Upper lobe of left lung (tissue), 6 donors: ENCODE data around the gene CST11. TPM values are rescaled to one million over a fixed set of nuclear protein-coding genes. Genes with fewer than 3 reads are reported as not detected.

ENCODE experiments used
- ATAC-seq, 2 donors: fragments of 200-7000 bp; cut with Tn5 transposase; one replicate each; pipeline ENCODE4 v1.9.1; 2022; ENCODE audit warnings: mild to moderate bottlenecking in 2 of 2, moderate library complexity in 2 of 2; ENCODE audit not compliant: low FRiP score in 2 of 2
- DNase-seq, 2 donors: peaks; one replicate each; pipeline ENCODE4 v3.0.0-alpha.2; 2019 to 2020
- H3K27ac ChIP-seq, 4 donors: fragments of 200-600 bp; sonication (generic); one replicate each; pipeline ENCODE4 v1.5.1; 2016 to 2019
- H3K27me3 ChIP-seq, 4 donors: fragments of 200-600 bp; sonication (generic); one replicate each; pipeline ENCODE4 v1.5.1; 2017 to 2019
- H3K36me3 ChIP-seq, 4 donors: fragments of 200-600 bp; sonication (generic); one replicate each; pipeline ENCODE4 v1.5.1; 2016 to 2019
- H3K4me1 ChIP-seq, 4 donors: fragments of 200-600 bp; sonication (generic); one replicate each; pipeline ENCODE4 v1.5.1; 2018 to 2019
- H3K4me3 ChIP-seq, 4 donors: fragments of 200-600 bp; sonication (generic); one replicate each; pipeline ENCODE4 v1.5.1; 2017 to 2019; ENCODE audit warnings: mild to moderate bottlenecking in 2 of 4, moderate library complexity in 1 of 4
- H3K9me3 ChIP-seq, 4 donors: fragments of 200-600 bp; sonication (generic); one replicate each; pipeline ENCODE4 v1.5.1; 2018 to 2019
- EP300 ChIP-seq, 4 donors: sonication (generic); formaldehyde crosslinking; IDR thresholded peaks; one replicate each; pipeline ENCODE4 v1.5.1; 2017; ENCODE audit warnings: antibody characterized with exemption in 4 of 4, control low read depth in 2 of 4
- POLR2A ChIP-seq, 4 donors: fragments of 450-650 bp; IDR thresholded peaks; one replicate each; pipeline ENCODE4 v1.5.1; 2016 to 2017; ENCODE audit warnings: antibody characterized with exemption in 4 of 4, mild to moderate bottlenecking in 2 of 4
- POLR2AphosphoS5 ChIP-seq, 2 donors: sonication (generic); formaldehyde crosslinking; IDR thresholded peaks; one replicate each; pipeline ENCODE4 v1.5.1; 2017; ENCODE audit warnings: antibody characterized with exemption in 2 of 2
- WGBS, 2 donors: methylation state at CpG; one replicate each; pipeline ENCODE4 v1.1.5; 2017 to 2018; 5-methylcytosine and 5-hydroxymethylcytosine counted together
- total RNA-seq, 6 donors: library from RNA; depleted of rRNA in 4 of 6; stranded (reverse); fragments of >200 nt in 4 of 6; gene quantifications; one replicate each; pipeline versions ENCODE4 v1.1.0 to v1.2.1, GENCODE V29; 2016 to 2021
- TF ChIP-seq, protein P1 (sequence below), 6 experiments: fragments of 450-650 bp in 4 of 6; fragments of 200-600 bp in 2 of 6; sonication (generic) in 2 of 6; IDR thresholded peaks; one replicate each; pipeline ENCODE4 v1.5.1; 2016 to 2019; ENCODE audit warnings: antibody characterized with exemption in 6 of 6
- donor health status: DM: no; HTN: no; CAD: no; lungs with moderate emphysema.
- donor health status: DM: no; HTN: yes; CAD: no; lungs with severe emphysema.

CST11 gene
- total RNA-seq, 6 donors from 2014 or later = not detected

DNA sequence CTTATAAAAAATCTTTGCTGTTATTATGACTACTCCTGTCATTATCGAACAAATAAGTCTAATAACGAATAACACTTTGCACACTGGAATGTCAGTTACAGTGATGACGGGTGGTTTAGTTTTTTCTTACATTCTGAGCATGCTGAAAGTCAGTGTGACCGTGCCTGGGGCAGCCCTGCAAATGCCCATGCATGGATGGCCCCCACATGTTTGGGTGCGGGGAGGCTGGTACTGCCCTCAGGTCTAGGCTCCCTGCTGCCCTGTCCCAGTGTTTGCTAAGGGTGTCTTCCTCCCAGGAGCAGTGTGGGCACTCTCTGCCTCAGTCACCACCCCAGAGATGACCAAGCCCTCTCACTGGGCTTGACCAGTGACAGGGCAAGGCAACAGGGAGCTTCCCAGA, 10.2 kb downstream of the CST11 start:
- Histone ChIP-seq H3K4me3 (no peak overlapping the region), H3K4me1 (no peaks in the 10 kb centered on the region), H3K9me3 (no peaks in the 10 kb centered on the region), H3K27ac (no peak overlapping the region), H3K36me3 (no peaks in the 10 kb centered on the region), H3K27me3 (no peaks in the 10 kb centered on the region)
- TF ChIP-seq POLR2A (IDR thresholded peaks at IDR 0.05) (no peak), EP300 (IDR thresholded peaks at IDR 0.05) (no peak), POLR2AphosphoS5 (IDR thresholded peaks at IDR 0.05) (no peak)
- TF ChIP-seq, protein P1, sequence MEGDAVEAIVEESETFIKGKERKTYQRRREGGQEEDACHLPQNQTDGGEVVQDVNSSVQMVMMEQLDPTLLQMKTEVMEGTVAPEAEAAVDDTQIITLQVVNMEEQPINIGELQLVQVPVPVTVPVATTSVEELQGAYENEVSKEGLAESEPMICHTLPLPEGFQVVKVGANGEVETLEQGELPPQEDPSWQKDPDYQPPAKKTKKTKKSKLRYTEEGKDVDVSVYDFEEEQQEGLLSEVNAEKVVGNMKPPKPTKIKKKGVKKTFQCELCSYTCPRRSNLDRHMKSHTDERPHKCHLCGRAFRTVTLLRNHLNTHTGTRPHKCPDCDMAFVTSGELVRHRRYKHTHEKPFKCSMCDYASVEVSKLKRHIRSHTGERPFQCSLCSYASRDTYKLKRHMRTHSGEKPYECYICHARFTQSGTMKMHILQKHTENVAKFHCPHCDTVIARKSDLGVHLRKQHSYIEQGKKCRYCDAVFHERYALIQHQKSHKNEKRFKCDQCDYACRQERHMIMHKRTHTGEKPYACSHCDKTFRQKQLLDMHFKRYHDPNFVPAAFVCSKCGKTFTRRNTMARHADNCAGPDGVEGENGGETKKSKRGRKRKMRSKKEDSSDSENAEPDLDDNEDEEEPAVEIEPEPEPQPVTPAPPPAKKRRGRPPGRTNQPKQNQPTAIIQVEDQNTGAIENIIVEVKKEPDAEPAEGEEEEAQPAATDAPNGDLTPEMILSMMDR (IDR thresholded peaks at IDR 0.05) = no peak
- WGBS, 2 donors = 74 to 85% methylated on average over 4 to 5 of the region's 5 CpGs
- ATAC-seq = no peak
- no peak for DNase-seq

DNA sequence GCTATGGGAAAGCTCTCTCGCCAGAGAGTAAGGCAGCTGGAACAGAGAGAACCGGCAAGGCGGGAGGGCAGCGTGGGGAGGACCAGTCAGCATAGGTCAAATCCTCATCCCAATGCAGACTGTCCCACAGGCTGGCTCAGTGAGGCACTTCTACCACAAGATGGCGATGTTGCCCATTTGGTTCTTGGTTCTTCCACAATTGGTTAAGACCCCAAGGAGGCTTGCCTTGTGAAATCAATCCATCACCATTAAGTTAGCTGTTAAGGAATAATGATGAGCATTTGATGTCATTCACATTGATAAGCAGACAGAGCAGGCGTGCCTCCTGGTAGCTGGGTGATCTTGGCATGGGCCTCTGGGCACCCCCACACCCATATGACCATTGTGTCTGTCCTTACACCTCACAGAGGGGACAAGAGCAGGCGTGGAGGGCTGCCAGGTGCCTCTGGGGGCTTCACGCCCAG, 10.8 kb downstream of the CST11 start:
- Histone ChIP-seq H3K36me3 (no peaks in the 10 kb centered on the region), H3K27ac (no peak overlapping the region), H3K4me3 (no peak overlapping the region), H3K27me3 (no peaks in the 10 kb centered on the region), H3K4me1 (no peaks in the 10 kb centered on the region), H3K9me3 (no peaks in the 10 kb centered on the region)
- ATAC-seq (peak; percentile 56 to 87), DNase-seq (peak; percentile 31 to 47)
- TF ChIP-seq, protein P1 (IDR thresholded peaks at IDR 0.05) = peak; percentile 66 to 87 (median 76)
- no peak for TF ChIP-seq POLR2A (IDR thresholded peaks at IDR 0.05)
- TF ChIP-seq POLR2AphosphoS5 (IDR thresholded peaks at IDR 0.05) = no peak
- TF ChIP-seq EP300 (IDR thresholded peaks at IDR 0.05) = no peak
- WGBS, 2 donors = 23 to 24% methylated on average over 8 of the region's 8 CpGs

DNA sequence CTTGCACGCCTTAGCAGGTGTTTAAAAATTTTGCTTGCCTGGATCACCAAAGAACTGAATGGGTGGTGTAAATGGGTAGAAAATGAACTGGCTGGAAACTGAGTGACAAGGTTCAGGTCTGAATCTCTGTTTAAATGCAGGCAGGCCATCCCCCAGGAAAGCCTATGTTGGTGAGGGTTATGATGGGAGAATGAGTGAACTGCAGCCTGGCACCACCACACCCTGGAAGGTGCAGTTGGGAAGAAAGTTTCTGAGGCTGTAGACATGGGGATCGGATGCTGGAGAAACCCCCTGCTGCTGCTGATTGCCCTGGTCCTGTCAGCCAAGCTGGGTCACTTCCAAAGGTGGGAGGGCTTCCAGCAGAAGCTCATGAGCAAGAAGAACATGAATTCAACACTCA, 12.7 kb downstream of the CST11 start:
- no peaks in the 10 kb centered on the region for H3K9me3 ChIP-seq
- DNase-seq = no peak
- no peak overlapping the region for H3K27ac ChIP-seq
- 77 to 94% methylated on average over 2 of the region's 2 CpGs for WGBS, 2 donors
- H3K27me3 ChIP-seq = no peaks in the 10 kb centered on the region
- H3K36me3 ChIP-seq = no peaks in the 10 kb centered on the region
- no peak for ATAC-seq
- H3K4me1 ChIP-seq = peaks cover 0 to 4% (median 0%) of the 10 kb centered on the region in 4 donors
- H3K4me3 ChIP-seq = no peak overlapping the region
- TF ChIP-seq POLR2AphosphoS5 (IDR thresholded peaks at IDR 0.05) (no peak), POLR2A (IDR thresholded peaks at IDR 0.05) (no peak), EP300 (IDR thresholded peaks at IDR 0.05) (no peak)
- TF ChIP-seq, protein P1 (IDR thresholded peaks at IDR 0.05) = no peak

DNA sequence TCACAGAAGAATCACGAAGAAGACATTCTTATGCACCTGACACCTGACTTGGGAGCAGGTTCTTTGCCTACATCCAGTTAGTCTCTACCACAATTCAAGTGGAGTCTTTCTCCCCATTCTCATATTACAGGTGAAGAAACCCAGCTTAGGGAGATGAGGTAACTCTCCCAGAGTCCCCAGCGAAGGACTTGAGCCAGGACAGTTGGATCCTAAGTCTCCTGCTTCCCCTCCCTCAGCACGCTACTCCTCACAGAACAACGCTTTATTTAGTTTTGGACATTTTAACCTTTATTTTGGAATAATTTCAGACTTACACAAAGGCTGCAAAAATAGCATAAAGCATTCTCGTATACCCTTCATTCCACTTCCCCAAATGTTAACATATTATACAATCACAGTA, 14.0 kb downstream of the CST11 start:
- no peak for DNase-seq
- Histone ChIP-seq H3K27ac (no peak overlapping the region), H3K4me1 (peaks cover 0 to 4% (median 0%) of the 10 kb centered on the region in 4 donors), H3K36me3 (no peaks in the 10 kb centered on the region), H3K27me3 (no peaks in the 10 kb centered on the region), H3K9me3 (no peaks in the 10 kb centered on the region), H3K4me3 (no peak overlapping the region)
- TF ChIP-seq POLR2A (IDR thresholded peaks at IDR 0.05) (no peak), EP300 (IDR thresholded peaks at IDR 0.05) (no peak), POLR2AphosphoS5 (IDR thresholded peaks at IDR 0.05) (no peak)
- ATAC-seq = no peak
- 79 to 88% methylated on average over 5 of the region's 5 CpGs for WGBS, 2 donors

DNA sequence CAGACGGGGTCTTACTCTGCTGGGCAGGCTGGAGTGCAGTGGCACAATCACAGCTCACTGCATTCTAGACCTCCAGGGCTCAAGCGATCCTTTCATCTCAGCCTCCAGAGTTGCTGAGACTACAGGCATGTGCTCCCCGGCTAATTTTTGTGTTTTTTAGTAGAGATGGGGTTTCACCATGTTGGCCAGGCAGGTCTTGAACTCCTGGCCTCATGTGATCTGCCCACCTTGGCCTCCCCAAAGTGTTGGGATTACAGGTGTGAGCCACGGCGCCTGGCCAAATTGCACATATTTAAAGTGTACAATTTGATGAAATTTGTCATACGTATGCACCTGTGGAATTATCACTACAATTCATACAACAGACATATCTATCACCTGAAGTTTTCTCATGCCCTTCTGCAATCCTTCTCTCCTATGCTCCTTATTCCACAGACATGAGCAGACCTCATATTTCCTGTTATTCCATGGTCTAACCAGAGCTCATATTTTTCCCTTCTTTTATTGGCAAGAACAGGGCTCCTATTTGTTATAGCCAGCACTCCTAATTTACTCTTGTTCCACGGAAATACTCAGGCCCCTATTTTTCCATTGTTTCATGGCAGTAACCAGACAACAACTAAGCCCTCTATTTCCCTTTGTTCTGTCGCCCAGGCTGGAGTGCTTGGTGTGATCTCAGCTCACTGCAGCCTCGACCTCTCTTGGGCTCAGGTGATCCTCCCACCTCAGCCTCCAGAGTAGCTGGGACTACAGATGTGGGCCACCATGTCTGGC, 15.4 kb downstream of the CST11 start:
- Histone ChIP-seq H3K9me3 (no peaks in the 10 kb centered on the region), H3K4me3 (no peak overlapping the region), H3K27me3 (no peaks in the 10 kb centered on the region), H3K36me3 (no peaks in the 10 kb centered on the region), H3K4me1 (peaks cover 0 to 4% (median 0%) of the 10 kb centered on the region in 4 donors), H3K27ac (no peak overlapping the region)
- no peak for TF ChIP-seq POLR2A (IDR thresholded peaks at IDR 0.05)
- TF ChIP-seq POLR2AphosphoS5 (IDR thresholded peaks at IDR 0.05) = no peak
- no peak for TF ChIP-seq EP300 (IDR thresholded peaks at IDR 0.05)
- TF ChIP-seq, protein P1 (IDR thresholded peaks at IDR 0.05) = no peak
- 90 to 91% methylated on average over 9 of the region's 9 CpGs for WGBS, 2 donors
- DNase-seq (no peak), ATAC-seq (no peak)
